ENCODE measurements around the gene MAP3K21.

The MAP3K21 gene

DNA sequence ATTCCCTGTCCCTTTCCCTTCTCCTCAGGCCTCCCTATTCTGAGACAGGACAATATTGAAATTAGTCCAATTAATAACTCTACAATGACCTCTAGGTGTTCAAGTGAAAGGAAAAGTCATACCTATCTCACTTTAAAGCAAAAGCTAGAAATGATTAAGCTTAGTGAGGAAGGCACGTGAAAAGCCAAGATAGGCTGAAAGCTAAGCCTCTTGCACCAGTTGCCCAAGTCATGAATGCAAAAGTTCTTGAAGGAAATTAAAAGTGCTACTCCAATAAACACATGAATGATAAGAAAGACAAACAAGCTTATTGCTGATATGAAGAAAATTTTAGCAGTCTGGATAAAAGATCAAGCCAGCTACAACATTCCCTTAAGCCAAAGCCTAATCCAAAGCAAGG is 3.8 kb upstream of the MAP3K21 start:
- no peak for DNase-seq

DNA sequence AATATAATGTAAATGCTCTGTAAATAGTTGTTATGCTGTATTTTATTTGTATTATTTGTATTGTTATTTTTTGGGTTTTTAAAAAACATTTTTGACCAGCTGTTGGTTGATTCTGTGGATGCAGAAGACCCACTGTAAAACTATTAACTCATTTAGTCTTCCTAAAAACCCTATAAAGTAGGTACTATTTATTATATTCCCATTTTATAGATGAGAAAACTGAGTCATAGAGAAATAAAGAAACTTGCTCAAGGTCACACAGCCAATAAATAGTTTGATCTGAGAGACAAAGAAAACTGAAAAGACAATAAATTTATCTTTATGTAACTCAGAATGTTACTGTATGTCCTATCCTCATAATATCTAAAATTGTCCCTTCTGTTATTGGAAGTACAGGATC is 1.2 kb upstream of the MAP3K21 start:
- DNase-seq, result no peak

DNA sequence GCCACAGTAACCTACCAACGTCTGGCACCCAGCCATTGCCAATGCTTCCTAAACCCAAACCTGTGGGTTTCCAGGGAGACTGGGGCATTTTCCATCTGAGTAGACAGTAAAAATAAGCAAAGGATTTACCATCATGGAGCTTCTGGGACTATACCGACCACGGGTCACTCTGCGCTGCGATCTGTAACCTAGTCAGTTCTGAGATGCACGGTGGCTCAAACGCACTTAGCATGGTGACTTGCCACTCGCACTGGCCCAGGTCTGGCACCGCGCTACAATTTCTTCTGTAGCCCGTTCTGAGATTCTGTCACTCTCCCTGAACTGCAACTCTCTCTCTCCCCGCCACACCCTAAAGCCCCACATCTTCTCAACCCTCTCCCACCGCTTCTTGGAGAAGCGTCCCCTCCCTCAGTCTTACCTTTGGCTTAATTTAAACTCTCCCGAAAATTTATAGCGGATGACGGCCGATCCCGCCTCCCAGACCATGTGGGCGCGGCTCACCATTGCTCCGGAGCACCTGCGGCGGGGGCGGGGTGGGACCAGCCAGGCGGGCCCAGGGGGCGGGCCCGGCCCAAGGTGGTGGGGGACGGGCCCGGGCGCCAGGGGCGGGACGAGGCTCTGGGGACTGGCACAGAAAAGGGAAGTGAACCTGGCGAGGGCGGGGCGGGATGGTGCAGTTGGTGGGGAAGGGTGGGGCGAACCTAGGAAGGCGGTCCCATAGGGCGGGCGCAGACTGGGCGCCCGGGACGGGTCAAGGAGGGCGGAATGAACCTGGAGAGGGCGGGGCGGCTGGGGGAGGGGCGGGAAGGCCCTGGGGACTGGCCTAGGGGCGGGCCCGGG is 493 bp upstream of the MAP3K21 start:
- DNase-seq, result peak in 42 of 58 donors; percentile 15 to 69 (median 38)

DNA sequence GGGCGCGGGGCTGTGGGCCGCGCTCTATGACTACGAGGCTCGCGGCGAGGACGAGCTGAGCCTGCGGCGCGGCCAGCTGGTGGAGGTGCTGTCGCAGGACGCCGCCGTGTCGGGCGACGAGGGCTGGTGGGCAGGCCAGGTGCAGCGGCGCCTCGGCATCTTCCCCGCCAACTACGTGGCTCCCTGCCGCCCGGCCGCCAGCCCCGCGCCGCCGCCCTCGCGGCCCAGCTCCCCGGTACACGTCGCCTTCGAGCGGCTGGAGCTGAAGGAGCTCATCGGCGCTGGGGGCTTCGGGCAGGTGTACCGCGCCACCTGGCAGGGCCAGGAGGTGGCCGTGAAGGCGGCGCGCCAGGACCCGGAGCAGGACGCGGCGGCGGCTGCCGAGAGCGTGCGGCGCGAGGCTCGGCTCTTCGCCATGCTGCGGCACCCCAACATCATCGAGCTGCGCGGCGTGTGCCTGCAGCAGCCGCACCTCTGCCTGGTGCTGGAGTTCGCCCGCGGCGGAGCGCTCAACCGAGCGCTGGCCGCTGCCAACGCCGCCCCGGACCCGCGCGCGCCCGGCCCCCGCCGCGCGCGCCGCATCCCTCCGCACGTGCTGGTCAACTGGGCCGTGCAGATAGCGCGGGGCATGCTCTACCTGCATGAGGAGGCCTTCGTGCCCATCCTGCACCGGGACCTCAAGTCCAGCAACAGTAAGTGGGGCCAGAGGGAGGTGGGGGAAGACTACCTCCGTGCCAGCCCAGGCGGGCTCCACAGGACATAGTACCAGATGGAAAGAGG is 808 bp downstream of the MAP3K21 start:
- DNase-seq, result peak in 10 of 58 donors; percentile 1 to 40 (median 22)

DNA sequence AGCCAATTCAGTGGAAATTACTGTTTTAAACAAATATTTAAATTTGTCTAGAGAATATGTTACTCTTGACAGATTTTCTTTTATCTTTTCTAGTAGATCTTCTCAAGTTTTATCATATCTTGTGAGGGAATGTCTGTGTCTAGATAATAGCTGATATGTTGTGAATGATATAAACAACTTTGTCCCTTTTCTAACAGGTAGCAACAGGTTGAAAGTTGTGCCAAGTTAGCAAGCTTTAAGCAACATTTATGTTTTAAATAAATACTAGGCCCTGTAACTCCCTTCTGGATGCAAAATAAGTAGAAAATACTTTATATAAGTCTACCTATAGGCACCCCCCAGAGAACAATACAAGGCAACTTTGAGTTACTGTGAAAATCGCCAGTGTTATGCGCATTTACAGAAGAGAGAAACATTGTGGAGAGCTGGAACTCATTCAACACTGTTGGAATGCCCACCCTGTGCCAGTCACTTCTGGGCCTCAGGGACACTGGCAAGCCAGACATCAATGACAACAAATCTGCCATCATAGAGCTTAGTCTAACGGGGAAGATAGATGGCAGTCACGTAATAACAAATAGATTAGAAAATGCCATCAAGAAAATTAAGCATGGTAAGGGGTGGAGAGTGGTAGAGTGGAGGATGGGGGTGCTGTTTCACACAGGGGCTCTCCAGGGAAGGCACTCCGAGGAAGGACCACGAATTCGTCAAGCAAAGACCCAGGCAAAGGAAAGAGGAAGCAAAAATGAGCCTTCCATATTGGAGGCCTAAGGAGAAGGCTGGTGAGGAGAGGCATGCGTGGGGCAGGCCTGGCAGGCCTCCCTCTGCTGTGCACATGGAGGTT is 4.4 kb downstream of the MAP3K21 start:
- no peak for DNase-seq

DNA sequence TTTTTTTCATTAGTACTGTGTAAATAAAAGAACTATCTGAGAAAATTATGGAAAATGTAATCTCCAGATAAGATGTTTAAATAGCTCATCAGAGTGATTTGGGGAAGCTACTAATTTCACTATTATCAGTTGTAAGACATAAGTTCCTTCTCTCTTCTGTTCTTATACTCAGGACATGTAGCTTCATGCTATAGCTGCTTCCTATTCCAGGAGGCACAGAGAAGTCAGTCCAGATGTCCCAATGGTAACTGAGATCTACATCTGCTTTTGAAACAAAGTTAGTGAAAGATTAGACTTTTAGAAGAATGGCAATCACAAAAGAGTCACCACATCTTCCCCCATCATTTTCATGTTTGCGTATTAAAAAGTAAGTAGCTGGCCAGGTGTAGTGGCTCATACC is 5.6 kb downstream of the MAP3K21 start:
- DNase-seq, result no peak

DNA sequence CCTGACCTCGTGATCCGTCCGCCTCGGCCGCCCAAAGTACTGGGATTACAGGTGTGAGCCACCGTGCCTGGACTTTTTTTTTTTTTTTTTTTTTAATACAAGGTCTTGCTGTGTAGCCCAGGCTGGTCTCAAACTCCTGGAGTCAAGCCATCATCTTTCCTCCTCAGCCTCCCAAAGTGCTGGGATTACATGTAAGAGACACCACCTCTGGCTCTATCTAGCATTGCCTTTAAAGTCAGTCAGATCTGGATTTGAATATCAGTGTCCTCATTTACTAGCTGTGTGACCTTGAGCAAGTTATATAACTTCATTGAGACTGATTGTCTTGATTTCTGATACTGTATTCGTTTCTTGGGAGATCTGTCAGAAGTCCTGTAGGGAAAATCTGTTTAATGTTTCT is 6.6 kb downstream of the MAP3K21 start:
- DNase-seq, result no peak

DNA sequence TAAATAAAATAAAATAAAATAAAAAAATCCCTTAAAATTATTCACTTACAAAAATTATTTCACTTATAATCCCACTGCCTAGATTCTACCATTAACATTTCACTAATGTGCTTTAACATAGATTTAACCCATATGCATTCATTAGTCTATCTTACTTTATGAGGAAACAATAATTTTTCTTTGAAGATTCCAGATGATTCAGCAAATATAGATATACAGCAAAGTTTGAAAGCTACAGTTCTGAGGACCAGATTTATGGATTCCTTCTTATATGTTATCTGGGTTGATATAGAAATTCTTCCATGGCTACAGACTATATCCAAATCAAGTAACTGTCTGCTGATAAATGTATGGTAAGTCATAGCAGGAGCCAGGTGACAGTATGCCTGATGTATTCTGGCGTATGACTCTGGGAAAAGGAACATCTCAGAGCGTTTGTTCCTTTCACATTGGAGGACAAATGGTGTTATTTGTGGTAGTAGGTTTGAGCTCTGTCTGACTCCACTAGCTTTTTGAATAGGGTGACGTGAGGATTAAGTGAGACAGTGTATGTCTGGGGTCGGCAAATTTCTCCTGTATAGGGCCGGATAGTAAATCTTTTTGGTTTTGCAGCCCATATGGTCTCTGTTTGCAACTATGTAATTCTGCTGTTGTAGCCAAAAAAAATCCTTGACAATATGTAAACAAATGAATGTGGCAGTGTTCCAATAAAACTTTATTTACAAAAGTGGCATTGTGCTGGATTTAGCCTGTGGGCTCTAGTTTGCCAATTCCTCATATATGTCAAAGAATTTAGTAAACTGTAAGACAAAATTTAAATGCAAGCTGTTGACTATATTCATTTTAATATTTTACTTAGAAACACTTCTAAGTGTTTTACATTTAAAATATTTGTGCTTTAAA is 9.3 kb downstream of the MAP3K21 start:
- DNase-seq, result no peak

DNA sequence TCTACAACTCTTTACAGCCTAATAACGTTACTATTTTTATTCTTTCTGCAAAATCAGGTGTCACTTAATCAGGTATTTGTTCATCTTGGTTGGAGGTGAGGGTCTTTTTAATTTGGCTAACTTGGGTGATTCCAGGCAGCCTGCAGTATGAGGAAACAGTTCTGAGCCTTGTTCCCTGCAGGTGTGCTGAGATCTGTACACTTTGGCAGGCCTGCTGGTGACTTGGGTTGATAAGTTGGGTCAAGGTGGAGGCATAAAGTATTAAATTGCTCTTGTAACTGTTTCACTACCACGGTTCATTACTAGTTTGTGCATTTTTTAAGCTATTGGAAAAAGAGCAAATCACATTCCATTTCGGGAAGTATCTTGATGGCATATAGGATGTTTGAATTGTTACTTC is 10.0 kb downstream of the MAP3K21 start:
- no peak for DNase-seq

DNA sequence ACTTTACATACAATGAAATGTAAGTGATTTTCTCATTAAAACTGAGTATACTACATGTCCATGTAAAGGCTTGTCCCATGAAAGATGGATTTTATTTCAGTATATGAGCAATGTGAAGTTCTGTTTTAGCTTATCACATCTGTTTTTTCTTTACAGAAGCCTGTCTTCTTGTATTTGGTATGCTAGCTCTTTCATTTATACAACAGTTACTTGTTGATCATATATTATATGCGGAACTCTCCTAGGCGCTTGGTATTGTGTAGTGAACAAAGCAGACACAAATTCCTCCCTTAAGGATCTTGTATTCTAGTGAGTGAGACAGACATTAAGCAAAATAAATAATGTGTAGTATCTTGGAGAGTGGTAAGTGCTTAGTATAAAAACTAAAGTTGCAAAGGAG is 10.6 kb downstream of the MAP3K21 start:
- no peak for DNase-seq

DNA sequence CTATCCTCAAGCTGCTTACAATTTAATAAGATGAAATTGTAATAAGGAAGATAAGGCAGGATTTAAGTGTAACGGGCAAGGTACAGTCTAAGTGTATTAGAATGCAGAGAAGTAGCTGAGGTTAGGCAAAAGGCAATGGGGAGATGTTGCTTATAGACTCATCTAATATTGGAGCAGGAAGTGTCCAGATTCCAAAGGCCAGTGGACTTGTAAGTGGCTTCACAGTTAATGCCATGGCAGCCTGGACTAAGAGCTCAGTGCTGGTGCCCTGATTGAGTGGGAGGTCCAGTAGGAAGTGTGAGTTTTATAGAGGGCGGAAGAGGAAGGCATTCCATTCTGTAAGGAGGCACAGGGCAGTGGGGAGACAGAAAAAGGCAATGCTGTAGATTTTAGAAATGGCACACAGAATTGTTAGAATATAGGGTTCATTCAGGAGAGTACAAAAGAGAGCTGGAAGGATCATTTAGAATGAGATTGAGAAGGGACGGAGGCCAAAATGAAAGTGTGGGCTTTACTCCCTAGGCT is 12.6 kb downstream of the MAP3K21 start:
- no peak for DNase-seq

DNA sequence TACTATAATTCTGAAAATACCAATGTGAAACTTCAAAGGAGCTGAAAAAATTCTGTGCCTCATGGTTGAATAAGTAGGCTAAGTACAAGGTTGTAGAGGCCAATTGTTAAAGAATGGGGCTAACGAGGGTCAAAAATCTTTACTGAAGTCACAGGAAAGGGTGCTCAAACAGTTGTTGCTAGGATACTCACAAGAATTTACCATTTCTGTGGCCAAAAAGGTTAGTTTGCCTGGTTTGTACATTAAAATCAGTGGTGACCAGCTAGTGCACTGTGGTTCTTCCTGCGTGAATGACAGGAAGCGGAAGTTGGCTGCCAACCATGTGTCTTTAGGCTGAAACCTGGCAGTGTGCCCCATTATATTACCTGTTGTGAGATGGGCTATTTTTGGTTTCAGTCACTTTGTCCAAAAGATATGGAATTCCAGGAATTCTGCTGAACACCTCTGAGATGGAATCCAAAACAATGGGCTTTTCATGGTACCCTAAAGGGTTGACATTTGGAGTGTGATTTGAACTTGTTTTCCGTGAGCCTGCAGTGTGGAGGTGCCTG is 13.5 kb downstream of the MAP3K21 start:
- DNase-seq, result no peak

DNA sequence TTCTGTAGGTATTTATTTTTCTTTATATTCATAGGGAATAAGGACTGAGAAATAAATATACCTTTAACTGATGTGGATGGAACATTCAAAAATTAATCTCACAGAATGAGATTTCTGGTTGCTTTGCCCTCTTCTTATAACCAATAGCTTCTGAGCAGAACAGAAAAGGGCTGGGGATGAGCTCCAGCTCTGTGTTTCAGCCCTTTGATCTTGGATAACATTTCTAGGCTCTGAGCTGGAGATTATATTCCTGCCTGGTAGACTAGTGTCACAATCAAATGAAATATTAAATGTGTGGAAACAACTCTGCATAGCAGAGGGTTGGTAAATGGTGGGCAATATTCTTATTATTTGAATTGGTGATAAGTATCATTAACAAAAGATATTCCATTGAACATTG is 14.6 kb downstream of the MAP3K21 start:
- DNase-seq, result no peak

DNA sequence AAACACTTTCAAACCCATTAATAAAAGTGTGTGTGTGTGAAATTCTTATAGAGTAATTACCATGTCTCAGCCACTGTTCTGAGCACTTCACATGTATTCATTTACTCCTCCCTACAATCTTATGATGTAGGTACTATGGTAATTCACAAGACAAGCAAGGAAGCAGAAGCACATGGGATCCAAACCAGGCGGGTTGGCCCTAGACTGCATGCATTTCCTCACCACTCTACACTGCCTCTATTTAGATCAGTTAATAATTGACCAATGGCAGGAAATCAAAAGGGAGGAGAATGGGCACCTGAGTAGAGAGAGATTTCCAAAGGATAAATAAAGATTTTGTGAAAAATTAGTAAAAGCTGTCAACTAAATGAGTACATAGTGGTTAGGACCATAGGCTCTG is 15.7 kb downstream of the MAP3K21 start:
- no peak for DNase-seq

DNA sequence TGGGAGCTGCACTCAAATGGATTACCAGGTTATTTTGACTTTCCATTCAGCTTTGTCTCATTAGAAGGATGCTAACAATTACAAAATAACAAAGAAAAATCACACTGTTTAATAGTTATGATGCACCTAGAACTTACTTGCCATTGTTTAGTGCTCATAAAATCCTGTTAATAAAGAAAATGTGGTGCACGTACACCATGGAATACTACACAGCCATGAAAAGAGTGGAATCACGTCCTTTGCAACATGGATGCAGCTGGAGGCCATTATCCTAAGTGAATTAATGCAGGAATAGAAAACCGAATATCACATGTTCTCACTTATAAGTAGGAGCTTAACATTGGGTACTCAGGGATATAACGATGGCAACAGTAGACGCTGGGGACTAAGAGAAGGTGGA is 19.8 kb downstream of the MAP3K21 start:
- no peak for DNase-seq

DNA sequence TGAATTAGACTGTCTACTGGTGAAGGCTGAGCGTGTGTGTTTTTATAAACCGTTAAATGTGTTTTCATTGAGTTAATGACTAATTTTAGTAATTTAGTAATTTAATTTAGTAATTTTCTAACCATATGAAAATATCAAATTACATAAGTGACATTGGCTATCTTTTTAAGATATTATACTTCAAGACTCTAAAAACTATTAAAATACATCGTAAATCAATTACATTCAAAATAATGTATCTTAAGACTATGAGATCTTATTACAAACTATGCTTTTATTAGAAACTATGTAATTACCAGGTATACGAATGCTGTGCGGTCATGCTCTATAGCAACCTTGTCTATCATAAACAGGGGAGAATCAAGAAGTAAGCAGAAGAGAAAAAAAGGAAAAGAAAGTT is 21.6 kb downstream of the MAP3K21 start:
- no peak for DNase-seq

DNA sequence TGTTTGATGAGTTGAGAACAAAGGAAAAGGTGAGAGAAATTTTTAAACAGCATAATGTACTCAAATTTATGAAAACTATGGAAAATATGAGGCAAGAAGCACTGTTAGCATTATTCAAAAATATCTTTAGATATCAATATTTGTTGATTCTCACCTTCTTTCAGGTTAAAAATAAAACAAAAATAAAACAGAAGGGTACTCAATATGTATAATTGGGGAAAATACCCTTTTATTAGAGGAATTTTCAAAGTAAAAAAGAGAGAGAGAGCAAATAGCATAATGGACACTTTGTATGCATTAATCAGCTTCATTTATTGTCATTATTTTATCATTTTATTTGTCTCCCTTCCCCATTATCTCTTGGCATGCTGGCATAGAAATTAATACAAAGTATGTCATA is 27.5 kb downstream of the MAP3K21 start:
- no peak for DNase-seq

DNA sequence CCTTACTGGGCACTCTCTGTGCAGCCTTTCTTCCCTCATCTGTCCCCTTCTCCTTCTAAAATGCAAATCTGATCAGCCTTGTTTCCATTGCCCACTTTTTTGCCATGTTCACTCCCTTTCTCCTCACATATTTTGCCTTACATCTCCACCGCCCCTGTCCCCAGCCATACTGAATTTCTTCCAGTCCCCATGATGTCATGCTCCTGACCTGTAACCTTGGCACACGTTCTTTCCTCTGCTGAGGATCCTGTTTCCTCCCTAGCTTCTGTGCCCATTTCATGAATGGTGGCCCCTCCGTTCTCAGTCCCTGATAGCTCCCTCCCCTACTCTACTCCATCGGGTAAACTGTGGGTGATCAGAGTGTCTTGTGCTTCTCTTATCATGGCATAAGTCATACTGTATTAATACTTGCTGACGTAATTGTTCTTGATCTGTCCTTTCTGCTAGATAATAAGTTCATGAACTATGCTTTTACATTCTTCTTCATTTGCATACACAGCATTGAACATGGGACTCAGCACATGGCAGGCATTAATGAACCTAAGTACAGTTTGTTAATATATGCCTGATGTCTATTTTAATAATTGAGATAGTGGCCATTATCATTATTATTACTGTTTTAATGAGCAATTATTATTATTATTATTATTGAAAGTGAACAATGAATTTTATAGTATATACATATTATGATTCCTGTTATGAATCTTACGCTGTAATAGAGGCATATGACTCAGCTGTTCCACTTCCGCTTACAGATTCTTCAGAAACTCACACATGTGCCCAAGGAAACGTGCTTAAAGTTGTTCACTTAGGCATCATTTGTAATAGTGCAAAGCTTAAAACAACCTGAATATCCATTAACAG is 28.5 kb downstream of the MAP3K21 start:
- no peak for DNase-seq

DNA sequence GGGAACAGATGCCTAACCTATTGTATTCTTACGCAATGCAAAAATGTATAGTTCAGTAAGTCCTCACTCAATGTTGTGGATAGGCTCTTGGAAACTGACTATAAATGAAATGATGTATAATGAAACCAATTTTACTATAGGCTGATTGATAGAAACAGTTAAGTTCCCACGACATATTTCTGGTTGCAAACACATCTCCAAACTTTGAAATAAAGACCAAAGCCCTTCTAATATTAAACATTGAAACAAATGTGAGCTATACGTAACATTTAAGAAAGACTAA is 29.1 kb downstream of the MAP3K21 start:
- no peak for DNase-seq

All from anterior cingulate cortex (tissue), 58 donors.